Measurements from ENCODE around the gene AKAP8. TPM values are rescaled to one million over a fixed set of nuclear protein-coding genes. Genes with fewer than 3 reads are reported as not detected.

AKAP8 gene
- total and polyA plus RNA-seq, 2 experiments from 2014 or later, result 22.4 to 36.5 TPM

- no peaks in the 10 kb centered on the region for H3K27me3 ChIP-seq (ENCODE audit: insufficient read depth)
- H3K27ac ChIP-seq (ENCODE audit: low read depth), result no peak overlapping the region
- no peak overlapping the region for H3K4me3 Mint-ChIP-seq
- DNase-seq (ENCODE audit: low spot score) (no peak), ATAC-seq (no peak)
- H3K27me3 Mint-ChIP-seq (ENCODE audit: insufficient read depth, low read depth, poor library complexity), result peaks cover 5% of the 10 kb centered on the region
- peaks cover 9% of the 10 kb centered on the region for H3K36me3 ChIP-seq (ENCODE audit: insufficient read depth)
- peaks cover 34% of the 10 kb centered on the region for H3K79me2 ChIP-seq (replicated peaks; ENCODE audit: insufficient read depth)
- H3K9me2 ChIP-seq (ENCODE audit: insufficient read depth), result no peaks in the 10 kb centered on the region
- no peaks in the 10 kb centered on the region for H3K4me1 Mint-ChIP-seq
- 0 out of 2 replicates have a peak, but pooled peaks cover 5% of the 10 kb centered on the region for H3F3A ChIP-seq (replicated peaks; ENCODE audit: low read depth)
- H3K4me3 ChIP-seq, result no peak overlapping the region
- no peak overlapping the region for H3K4me2 ChIP-seq
- peaks cover 7% of the 10 kb centered on the region for H4K20me1 ChIP-seq (replicated peaks; ENCODE audit: insufficient read depth)
- H3K9me3 Mint-ChIP-seq, result no peaks in the 10 kb centered on the region; the same call in 1 of the 3 replicates
- H3K4me1 ChIP-seq (ENCODE audit: insufficient read depth), result no peaks in the 10 kb centered on the region
- peaks cover 71% of the 10 kb centered on the region for H3K36me3 Mint-ChIP-seq (ENCODE audit: low read depth)
- H2AFZ ChIP-seq, result no peak overlapping the region
- no peak overlapping the region for H3K27ac Mint-ChIP-seq
- TF ChIP-seq ZNF462 (CRISPR knock-in tag; IDR thresholded peaks at IDR 0.05) (no peak), ETS1 (IDR thresholded peaks at IDR 0.05) (no peak), EZH2 (IDR thresholded peaks at IDR 0.05; ENCODE audit: low read depth, unreplicated experiment) (no peak), REST (IDR thresholded peaks at IDR 0.05; ENCODE audit: unreplicated experiment) (no peak), JUNB (IDR thresholded peaks at IDR 0.05; ENCODE audit: unreplicated experiment) (no peak), POLR2AphosphoS5 (IDR thresholded peaks at IDR 0.05; ENCODE audit: low read depth) (no peak), CTCF (conservative IDR thresholded peaks at IDR 0.05; ENCODE audit: low read depth in 2 of 2) (no peak), ZNF114 (CRISPR knock-in tag; IDR thresholded peaks at IDR 0.05) (no peak), CREB1 (CRISPR knock-in tag; IDR thresholded peaks at IDR 0.05; ENCODE audit: low read depth) (no peak), ZNF331 (CRISPR knock-in tag; IDR thresholded peaks at IDR 0.05; ENCODE audit: low read depth) (no peak), STAT1 (IDR thresholded peaks at IDR 0.05; ENCODE audit: unreplicated experiment) (no peak), EZH2phosphoT487 (IDR thresholded peaks at IDR 0.05; ENCODE audit: unreplicated experiment) (no peak), NANOG (IDR thresholded peaks at IDR 0.05; ENCODE audit: borderline replicate concordance) (no peak)
Observed at GRCh38 chr19:15397236-15397635, 17.6 kb upstream of the AKAP8 start.

Data from GM23338 (cell line).